Measurements from ENCODE around the gene CYLD.
A peak's percentile ranks its signal among the peaks of the same experiment; 100 is the strongest.

The CYLD gene

GRCh38 chr16:50711862-50712559 lies 29.9 kb upstream of the CYLD start:
- DNase-seq (ENCODE audit: low spot score), result no peak

DNA sequence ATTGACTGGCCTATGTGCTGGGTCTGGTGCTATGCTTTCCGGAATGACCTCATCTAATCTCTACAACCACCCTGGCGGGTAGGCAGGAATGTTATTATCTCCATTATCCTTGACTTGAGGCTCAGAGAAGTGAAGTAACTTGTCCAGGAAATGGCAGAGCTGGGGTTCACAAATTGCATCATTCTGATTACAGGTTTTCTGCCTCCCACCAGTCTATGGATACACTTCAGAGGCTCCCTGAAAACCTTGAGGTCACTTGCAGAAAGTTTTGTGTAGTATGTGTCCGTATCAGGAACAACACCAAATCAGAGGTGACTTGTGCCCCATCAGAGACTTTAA lies 29.4 kb upstream of the CYLD start:
- no peak for DNase-seq (ENCODE audit: low spot score)

GRCh38 chr16:50712956-50713355 lies 28.9 kb upstream of the CYLD start:
- no peak for DNase-seq (ENCODE audit: low spot score)

DNA sequence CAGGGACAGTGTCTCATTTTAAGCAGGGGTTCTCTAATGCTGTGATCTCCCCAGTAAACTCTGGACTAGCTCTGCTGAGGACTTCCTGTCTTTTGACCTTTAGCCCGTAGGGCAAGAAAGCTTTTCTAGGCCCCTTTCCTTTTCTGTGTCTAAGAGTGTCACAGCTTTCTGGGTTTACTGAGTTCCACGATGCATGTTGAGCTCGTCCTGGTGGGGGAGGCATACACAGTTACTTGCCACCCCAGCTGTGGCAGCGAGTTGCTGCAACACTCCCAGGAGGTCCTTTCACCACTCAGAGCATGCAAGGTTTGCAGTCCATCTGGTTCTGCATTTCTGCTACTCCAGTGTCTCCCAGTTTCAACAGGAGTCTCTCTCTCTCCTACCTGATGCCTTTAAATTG lies 24.8 kb upstream of the CYLD start:
- DNase-seq (ENCODE audit: low spot score), result no peak

DNA sequence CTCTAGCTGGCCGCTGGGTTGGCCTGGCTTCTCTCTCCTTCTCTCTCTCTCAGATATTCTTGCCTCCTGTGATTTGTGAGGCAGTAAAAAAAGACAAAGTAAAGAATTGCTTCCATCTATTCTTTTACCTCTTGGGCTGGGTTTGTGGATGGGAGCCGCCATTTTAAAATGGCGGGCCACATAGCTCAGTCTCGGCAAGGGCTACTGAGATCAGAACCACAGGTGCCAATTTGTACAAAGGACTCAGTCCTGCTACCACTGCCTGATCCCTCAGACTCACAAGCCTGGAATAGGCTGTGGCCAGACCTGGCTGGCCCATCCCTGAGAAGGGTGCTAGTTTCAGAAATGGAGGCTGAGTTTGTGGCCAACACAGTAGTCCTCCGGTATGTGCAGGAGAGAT lies 24.4 kb upstream of the CYLD start:
- DNase-seq (ENCODE audit: low spot score), result no peak

DNA sequence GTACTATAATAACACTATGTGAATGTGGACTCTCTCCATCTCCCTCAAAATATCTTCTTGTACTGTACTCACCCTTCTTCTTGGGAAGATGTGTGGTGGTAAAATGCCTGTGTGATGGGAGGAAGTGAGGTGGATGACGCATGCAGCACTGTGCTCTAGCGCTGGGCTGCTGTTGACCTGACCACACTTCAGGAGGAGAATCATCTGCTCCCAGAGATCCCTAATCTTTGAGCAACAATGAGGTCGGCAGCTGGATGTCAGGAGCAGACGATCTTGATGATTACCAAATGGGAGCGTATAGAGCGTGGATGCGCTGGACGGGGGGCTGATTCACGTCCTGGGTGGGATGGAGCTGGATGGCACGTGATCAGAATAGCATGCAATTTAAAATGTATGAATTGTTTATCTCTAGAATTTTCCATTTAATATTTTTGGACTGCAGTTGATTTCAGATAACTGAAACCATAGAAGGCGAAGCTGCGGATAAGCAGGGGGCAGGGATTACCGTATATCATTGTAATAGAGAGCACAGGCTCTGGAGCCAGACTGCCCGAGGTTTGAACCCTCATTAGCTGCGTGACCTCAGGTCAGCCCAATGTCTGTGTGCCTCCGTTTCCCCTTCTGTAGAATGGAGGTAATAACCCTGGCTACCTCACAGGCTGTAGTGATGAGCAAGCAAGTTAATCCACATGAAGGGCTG lies 23.7 kb upstream of the CYLD start:
- DNase-seq (ENCODE audit: low spot score), result no peak

DNA sequence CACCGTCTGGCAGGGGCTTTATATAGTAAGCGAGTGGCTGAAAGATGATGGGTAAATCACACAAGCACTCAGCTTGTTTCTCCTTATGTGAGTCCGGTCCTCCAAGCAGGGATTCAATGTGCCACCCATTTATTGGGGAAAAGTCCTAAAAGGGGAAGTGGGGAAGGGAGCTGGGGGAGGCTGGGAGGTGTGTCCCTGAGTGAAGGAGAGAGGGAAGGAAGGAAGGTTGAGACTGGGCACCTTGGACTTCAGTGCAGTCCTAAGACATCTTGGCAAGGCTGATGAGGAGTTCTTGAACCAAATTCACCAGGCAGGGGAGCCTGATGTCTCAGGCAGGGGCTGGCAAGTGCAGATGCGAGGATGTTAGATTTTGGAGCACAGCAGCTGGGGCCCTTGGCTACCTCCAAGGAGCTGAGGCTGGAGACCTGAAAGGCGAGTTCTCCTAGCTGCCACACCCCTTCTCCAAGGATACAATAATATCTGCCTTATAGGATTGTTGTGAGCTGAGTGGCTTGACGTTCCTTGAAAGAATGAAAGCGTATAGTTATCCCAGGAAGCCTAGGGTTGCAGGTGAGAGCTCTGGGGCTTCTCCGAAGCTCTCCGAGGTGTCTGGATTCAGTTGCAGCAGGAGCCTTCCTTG lies 23.0 kb upstream of the CYLD start:
- no peak for DNase-seq (ENCODE audit: low spot score)

DNA sequence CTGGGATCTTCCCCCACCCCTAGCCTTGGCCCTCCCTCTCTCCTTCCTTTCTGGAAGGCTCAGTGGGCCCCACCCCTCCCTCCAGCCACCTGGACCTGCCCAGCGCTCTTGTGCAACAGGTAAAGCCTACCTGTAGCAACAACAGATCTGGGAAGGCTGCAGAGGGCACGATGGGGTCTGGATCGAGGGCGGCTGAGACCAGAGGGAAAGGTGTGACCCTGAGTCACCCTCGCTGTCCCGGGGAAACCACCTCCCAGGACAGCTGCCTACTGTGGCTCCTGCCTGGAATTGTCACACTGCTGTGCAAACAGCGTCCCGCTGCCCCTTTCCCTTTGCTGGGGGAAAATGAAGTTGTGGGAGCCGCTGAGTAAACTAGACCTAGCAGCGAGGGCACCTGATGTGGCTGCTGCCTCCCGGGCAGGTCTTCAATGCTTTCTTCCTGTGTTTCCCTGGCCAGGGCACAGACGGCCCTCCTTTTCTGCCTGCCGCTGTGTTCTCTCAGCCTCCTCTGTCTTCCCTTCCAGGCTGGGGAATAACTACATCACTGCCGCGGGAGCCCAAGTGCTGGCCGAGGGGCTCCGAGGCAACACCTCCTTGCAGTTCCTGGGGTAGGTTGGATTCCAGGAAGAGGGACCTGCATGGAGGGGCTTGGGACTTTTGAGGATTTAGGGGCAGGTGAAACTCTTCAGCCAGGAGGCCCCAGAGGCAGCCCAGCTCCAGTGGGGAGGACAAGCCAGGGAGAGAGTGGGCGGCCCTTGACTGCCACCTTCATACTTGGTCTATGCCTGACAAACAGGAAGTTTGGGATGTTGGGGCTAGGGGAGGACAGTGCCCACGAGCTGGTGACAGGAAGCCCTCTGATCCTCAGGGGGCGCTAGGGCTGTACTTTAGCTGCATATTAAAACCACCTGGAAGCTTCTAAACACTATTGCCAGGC lies 22.2 kb upstream of the CYLD start:
- DNase-seq (ENCODE audit: low spot score), result peak; percentile 26

DNA sequence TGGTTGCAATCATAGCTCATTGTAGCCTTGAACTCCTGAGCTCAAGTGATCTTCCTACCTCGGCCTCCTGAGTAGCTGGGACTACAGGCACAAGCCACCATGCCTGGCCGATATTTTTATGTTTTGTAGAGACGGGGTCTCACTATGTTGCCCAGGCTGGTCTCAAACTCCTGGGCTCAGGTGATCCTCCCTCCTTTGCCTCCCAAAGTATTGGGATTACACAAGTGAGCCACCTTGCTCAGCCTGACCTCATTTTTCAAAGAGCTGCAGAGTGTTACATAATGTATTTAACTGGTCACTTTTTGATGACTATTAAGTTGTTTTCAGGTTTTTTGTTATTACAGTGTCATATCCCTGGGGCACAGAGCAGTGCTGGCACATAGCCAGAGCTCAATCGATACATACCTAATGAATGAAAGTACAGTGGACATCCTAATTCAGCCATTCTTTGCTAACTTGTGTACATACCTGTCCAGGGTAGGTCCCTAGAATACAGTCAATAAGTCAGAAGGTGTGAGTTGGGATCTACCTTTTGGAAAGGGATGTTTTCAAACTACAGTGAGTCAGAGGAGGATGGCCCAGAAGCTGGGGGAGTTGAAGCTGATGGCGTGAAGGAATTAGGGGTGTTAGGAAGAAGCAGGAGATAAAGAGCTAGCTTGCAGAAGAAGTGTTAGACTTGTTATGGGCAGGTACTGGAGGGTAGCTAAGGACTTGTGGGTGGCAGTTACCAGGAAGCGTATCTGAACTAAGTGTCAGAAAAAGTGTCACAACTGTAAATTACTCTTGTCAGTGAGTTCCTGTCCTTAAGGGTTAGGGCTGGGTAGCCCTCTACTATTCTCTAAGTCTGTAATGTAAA lies 20.1 kb upstream of the CYLD start:
- no peak for DNase-seq (ENCODE audit: low spot score)

- no peak for DNase-seq (ENCODE audit: low spot score)
These were observed 19.5 kb upstream of the CYLD start for GRCh38 chr16:50722405-50722737.

GRCh38 chr16:50722960-50723359 lies 18.9 kb upstream of the CYLD start:
- no peak for DNase-seq (ENCODE audit: low spot score)

GRCh38 chr16:50724306-50724705 lies 17.6 kb upstream of the CYLD start:
- no peak for DNase-seq (ENCODE audit: low spot score)

- DNase-seq (ENCODE audit: low spot score), result peak; percentile 46
These were observed 10.5 kb upstream of the CYLD start for GRCh38 chr16:50731130-50731988.

DNA sequence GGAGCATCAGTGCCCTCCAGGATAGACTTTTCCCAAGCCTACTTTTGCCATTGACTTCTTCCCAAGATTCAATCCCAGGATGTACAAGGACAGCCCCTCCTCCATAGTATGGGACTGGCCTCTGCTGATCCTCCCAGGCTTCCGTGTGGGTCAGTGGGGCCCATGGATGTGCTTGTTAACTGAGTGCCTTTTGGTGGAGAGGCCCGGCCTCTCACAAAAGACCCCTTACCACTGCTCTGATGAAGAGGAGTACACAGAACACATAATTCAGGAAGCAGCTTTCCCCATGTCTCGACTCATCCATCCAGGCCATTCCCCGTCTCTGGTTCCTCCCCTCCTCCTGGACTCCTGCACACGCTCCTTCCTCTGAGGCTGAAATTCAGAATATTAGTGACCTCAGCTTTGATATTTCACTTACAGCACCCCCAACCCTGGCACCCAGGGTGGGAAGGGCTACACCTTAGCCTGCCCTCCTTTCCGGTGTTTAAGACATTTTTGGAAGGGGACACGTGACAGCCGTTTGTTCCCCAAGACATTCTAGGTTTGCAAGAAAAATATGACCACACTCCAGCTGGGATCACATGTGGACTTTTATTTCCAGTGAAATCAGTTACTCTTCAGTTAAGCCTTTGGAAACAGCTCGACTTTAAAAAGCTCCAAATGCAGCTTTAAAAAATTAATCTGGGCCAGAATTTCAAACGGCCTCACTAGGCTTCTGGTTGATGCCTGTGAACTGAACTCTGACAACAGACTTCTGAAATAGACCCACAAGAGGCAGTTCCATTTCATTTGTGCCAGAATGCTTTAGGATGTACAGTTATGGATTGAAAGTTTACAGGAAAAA lies 9.7 kb upstream of the CYLD start:
- DNase-seq (ENCODE audit: low spot score), result no peak

GRCh38 chr16:50733468-50733867 lies 8.4 kb upstream of the CYLD start:
- DNase-seq (ENCODE audit: low spot score), result no peak

- DNase-seq (ENCODE audit: low spot score), result no peak
These were observed 6.2 kb upstream of the CYLD start for GRCh38 chr16:50735629-50736122.

GRCh38 chr16:50736448-50736847 lies 5.4 kb upstream of the CYLD start:
- DNase-seq (ENCODE audit: low spot score), result no peak

DNA sequence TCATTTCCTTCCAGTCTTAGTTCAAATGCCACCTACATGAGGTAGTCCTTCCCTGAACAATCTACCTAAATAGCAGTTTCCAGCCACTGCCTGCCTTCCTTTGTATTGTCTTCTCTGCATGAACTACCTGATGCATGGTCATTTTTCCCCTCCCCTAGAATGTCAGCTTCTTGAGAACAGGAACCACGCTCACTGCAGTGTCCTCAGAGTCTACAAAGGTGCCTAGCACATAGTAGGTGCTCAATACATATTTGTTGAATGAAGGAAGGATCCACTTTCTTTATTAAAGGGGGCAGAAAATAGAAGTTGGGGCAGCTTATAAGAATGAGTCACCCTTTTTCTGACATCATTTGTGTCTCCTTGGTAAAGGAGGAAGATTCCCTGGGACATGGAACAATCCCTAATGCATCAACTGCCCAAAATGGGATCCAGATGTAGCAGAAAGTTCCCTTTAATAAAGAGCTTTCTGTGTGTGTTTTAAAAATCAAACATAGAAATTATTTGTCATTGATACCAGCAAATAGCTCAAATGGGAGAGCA lies 4.4 kb upstream of the CYLD start:
- no peak for DNase-seq (ENCODE audit: low spot score)

- no peak for DNase-seq (ENCODE audit: low spot score)
These were observed 2.9 kb upstream of the CYLD start for GRCh38 chr16:50739031-50739430.

Measured in CD4-positive, alpha-beta T cell treated with Interleukin-6 at 100 ng/mL for 8 hours (primary cell).